ENCODE data around the gene CKB.

DNA sequence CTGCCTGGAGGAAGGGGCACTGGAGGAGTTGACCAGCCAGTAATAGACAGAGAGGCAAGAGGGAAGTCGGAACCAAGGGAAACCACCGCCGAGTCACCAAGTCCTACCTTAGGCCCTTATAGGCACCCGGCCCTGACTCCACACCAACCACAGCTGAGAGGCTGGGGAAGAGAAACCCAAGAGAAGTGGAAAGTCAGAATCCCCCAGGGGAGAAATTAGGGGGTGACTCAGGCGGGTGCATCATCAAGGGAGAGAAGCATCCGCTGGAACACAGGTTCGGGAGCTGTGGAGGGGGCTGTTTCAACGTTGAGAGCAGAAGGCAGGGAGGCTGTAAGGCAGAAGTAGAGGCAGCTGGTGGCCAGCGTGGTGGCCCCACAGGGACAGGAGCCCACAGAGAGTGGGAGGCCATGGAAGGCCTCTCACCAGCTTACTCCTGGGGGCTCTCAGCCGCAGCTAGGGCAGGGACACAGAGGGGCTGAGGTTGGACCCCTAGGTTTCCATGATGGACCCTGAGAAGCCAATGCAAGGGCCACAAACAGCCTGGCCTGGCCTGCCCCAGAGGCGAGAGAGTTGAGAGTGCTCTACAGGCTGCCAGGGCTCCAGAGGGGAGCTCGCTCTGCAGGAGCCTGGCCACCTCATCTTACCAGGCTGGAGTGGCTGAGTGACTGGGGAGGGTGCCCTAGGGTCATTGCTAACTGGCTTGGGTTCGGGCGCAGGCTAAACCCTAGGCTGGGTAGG lies 4.9 kb upstream of the CKB start:
- TF ChIP-seq, protein P1, sequence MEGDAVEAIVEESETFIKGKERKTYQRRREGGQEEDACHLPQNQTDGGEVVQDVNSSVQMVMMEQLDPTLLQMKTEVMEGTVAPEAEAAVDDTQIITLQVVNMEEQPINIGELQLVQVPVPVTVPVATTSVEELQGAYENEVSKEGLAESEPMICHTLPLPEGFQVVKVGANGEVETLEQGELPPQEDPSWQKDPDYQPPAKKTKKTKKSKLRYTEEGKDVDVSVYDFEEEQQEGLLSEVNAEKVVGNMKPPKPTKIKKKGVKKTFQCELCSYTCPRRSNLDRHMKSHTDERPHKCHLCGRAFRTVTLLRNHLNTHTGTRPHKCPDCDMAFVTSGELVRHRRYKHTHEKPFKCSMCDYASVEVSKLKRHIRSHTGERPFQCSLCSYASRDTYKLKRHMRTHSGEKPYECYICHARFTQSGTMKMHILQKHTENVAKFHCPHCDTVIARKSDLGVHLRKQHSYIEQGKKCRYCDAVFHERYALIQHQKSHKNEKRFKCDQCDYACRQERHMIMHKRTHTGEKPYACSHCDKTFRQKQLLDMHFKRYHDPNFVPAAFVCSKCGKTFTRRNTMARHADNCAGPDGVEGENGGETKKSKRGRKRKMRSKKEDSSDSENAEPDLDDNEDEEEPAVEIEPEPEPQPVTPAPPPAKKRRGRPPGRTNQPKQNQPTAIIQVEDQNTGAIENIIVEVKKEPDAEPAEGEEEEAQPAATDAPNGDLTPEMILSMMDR (IDR thresholded peaks at IDR 0.05) = no peak
- TF ChIP-seq POLR2A (IDR thresholded peaks at IDR 0.05) (no peak), EP300 (IDR thresholded peaks at IDR 0.05) (no peak)
